GM21526 (cell line): ENCODE data around the gene TRAPPC5.

Experiments
- ATAC-seq: cut with Tn5 transposase; IDR thresholded peaks from one replicate; pipeline ENCODE4 v1.9.1; 2021; ENCODE audit warnings: moderate library complexity; ENCODE audit not compliant: unreplicated experiment, low FRiP score

The TRAPPC5 gene

DNA sequence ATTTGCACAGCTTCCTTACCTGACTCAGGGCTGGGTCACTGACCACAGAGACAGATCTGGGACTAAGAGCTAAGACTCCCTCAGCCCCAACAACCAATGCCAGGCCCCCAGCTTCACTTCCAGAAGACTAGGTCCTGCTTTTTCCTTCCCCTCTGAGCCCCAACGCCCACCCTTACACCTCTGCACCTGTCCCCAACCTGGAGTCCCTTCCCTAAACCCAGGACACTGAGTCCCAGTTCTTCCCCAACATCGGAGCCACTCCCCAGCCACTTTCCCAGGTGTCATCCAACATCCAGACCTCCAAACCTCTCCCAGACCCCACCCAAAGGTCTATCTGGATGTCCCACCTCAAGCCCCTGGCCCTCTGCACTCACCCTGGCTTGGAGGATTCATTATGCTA, 18.4 kb downstream of the TRAPPC5 start:
- ATAC-seq: no peak

GRCh38 chr19:7699417-7700401, 19.1 kb downstream of the TRAPPC5 start:
- ATAC-seq: no peak

DNA sequence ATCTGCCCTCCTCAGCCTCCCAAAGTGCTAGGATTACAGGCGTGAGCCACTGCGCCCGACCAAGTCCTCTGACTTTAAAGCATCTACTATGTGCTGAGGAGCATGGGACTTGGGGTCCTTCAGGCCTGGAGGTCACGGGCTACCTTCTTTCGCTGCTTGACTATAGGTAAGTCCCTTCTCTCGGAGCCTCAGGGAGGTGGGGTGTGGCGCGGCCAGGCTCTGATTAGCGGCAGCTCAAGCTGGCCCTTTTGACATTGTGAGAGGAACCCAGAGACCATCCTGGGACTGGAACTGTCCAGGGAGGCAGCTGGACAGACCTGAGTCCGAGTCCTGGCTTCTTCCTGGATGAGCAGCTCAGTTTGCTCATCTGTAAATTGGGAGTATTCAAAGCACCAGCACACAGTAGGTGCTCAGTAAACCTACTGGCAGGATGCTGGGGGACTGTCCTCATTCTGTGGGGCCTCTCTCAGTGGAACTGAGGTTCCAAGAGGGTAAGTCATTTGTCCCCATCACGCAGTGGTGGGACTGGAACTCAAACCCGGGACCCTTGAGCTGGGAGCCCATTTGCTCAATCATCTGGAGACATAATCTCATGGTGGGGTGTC, 20.5 kb downstream of the TRAPPC5 start:
- no peak for ATAC-seq

DNA sequence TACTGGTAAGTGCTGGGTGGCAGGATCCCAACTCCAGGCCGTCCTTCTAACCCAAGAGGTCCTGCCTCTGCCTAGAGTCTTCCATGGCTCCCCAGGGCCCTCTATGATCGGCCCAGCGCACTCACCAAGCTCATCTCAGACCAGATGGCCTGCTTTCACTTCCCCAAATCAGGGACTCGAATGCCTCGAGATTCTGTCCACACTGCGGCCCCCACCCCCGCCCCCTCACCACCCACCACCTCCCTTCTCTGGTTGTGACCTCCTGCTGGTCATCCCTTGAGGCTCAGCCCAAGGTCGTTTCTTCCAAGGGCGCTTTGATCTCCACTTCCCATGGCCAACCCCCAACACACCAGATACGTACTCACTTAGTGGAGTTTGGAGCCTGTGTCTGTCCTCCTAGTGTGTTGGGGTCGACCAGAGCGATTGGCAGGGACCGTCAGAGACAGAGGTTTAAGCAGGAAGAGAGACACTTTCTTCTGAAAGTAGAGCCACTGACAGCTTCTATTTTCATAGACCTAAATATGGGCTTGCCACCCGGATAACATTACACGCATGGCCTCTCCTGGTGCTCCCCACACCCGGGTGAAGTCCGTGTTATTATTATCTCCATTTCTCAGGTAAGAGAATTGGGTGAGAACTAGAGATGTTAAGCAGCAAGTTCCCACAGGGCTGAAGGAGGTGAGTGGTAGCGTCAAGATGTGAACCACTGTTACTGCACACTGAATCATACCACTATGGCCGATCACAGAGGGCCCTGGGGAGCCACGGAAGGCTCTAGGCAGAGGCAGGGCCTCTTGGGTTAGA, 21.2 kb downstream of the TRAPPC5 start, which contains the start of gene FCER2:
Gene FCER2 (minus strand): TSS at position 478 of the 804 bp plus-strand sequence. CDS start 2,371 bp downstream, outside the sequence.
- peak; percentile 45 for ATAC-seq

DNA sequence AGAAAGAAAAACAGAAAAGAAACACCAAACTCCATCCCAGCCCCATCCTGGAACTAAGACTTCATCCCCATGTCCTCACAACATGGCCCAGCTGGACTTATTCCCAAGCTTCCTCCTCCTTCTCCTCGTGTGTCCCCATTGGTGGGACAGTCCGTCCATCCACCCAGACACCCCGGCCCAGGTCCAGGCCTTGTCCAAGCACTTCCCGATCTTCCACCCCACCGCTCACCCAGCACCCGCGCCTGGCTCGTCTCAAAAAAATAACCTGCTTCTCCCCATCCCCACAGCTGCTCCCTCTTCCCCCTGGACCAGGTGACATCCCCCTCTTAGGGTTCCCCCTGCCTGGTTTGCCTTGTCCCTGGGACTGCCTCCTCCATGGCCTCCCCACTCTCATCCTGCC, 22.7 kb downstream of the TRAPPC5 start:
- ATAC-seq: no peak

DNA sequence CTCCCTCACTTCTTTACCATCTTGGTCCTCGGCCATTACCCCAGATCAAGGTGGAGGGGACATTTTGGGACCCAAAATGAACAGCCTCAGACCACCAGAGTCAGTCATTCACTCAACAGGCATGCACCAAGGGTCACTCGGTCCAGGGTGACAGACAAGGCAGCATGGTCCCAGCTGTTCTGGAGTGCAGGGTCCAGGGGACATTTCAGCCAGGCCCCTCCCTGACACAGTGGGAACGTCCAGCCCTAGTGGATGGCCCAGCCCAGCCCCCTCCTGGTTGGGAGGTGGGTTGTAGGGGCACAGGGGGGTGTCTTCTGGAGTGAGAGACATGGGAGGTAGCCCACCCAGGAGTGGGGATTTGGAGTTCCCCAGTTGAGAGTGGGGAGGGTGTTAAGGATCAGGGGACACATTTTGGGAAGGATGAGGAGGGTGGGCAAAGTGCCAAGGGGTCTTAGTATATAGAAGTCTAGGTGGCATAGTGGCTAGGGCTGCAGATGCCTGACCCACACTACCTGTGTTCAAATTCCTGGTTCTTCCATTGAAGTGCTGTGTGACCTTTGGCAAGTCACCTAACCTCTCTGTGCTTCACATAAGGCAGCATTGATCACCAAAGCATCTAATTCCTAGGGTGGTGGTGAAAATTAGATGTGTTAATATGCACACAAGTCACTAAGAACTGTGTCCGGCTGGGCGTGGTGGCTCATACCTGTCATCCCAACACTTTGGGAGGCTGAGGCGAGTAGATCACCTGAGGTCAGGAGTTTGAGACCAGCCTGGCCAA, 23.8 kb downstream of the TRAPPC5 start:
- ATAC-seq: no peak

- ATAC-seq: peak; percentile 31
These were observed 25.0 kb downstream of the TRAPPC5 start for GRCh38 chr19:7705387-7706187.

- no peak for ATAC-seq
These were observed 25.7 kb downstream of the TRAPPC5 start for GRCh38 chr19:7706188-7706954.

DNA sequence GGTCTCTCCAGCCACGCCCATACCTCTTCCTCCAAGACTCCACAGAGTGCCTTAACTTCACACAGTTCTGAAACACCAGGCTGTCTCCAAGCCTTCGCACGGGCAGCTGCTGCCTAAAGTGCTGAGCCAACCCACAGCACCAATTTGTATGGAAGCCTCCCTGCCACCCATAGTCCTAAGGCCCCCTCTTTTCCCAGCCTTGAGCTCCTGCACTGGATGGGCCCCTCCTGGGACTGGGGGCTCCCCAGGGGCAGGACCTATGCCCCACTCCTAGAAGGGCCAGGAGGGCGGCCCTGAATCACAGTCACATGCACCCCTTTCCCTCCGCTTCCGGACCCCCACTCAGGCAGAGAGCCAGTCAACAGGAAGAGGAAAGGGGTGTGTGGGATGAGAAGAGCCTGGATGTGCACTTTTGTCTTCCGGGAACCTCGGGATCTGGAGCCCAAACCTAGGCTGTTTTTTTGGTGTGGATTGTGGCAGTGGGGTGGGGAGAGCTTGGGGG, 26.4 kb downstream of the TRAPPC5 start:
- ATAC-seq: no peak

- ATAC-seq: no peak
These were observed 29.4 kb downstream of the TRAPPC5 start for GRCh38 chr19:7709932-7710460.

- ATAC-seq: no peak
These were observed 30.0 kb downstream of the TRAPPC5 start for GRCh38 chr19:7710616-7711015.

DNA sequence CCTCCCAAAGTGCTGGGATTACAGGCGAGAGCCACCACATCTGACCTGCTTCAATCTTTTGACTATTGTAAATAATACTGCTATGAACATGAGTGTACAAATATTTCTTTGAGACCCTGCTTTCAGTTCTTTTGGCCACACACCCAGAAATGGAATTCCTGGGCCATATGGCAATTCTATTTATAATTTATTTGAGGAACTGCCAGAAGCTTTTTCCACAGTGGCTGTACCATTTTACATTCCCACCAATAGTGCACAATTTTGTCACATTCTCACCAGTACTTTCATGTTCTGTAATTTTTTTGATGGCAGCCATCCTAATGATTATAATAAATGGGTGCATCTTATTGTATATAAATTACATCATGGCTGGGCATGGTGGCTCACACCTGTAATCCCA, 35.0 kb downstream of the TRAPPC5 start:
- no peak for ATAC-seq

DNA sequence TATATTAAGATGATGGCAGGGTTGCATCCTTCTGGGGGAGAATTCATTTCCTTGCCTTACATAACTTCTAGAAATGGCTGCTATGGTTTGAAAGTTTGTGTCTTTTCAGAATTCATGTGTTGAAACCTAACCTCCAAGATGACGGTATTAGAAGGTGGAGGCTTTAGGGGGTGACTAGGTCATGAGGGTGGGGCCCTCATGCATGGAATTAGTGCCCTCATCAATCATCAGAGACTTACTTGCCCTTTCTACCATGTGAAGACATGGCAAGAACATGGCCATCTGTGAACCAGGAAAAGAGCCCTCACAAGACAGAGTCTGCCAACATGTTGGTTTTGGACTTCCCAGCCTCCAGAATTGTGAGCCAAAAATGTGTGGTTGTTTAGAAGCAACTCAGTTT, 36.1 kb downstream of the TRAPPC5 start:
- no peak for ATAC-seq

- no peak for ATAC-seq
These were observed 38.0 kb downstream of the TRAPPC5 start for GRCh38 chr19:7718668-7719067.

GRCh38 chr19:7720351-7720750, 39.7 kb downstream of the TRAPPC5 start:
- no peak for ATAC-seq

DNA sequence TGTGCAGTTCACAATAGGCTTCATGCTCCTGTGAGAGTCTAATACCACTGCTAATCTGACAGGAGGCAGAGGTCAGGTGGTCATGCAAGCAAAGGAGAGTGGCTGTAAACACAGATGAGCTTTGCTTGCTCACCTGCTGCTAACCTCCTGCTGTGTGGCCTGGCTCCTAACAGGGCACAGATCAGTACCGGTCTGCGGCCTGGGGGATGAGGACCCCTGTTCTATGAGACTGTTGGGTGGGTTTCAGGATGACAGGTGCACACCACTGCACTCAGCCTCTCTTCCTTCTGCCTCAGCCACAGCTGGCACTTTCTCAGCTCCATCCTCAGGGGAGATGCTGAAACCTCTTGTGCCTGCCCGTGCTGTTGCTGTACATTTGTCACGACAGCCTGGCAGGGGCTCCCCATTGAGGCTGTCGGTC, 41.6 kb downstream of the TRAPPC5 start:
- no peak for ATAC-seq

GRCh38 chr19:7725791-7726190, 45.2 kb downstream of the TRAPPC5 start:
- no peak for ATAC-seq

DNA sequence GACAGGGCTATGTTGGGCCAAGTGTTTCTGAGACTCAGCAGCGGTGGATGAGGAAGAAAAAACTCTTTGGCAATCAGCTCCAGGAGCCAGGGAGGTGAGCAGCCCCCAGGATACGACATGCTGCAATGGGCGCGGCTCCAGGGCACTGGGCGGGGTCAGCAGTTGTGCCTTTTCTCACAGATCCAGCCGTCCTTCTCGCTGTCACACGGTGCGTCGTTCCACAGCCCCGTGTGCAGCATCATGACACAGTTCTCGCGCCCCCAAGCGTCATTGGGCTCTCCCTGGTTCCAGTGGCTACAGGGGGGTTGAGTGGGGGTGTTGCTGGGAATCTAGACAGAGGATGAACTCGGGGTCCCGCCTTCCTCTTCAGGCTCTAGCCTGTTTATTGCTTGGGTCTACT, 48.6 kb downstream of the TRAPPC5 start:
- no peak for ATAC-seq
